GM23248 (cell line): Measurements from ENCODE around the gene THRA.

Source experiments
- EZH2 ChIP-seq: fragments of 200-600 bp; sonication (generic); IDR thresholded peaks from 2 replicates; pipeline ENCODE4 v1.6.1; 2018; ENCODE audit warnings: antibody characterized with exemption, mild to moderate bottlenecking; ENCODE audit not compliant: insufficient read depth, poor library complexity, severe bottlenecking
- EZH2phosphoT487 ChIP-seq: fragments of 200-600 bp; sonication (generic); IDR thresholded peaks from 2 replicates; pipeline ENCODE4 v1.6.1; 2018; ENCODE audit warnings: antibody characterized with exemption, moderate library complexity, mild to moderate bottlenecking, low read depth; ENCODE audit not compliant: insufficient read depth

DNA sequence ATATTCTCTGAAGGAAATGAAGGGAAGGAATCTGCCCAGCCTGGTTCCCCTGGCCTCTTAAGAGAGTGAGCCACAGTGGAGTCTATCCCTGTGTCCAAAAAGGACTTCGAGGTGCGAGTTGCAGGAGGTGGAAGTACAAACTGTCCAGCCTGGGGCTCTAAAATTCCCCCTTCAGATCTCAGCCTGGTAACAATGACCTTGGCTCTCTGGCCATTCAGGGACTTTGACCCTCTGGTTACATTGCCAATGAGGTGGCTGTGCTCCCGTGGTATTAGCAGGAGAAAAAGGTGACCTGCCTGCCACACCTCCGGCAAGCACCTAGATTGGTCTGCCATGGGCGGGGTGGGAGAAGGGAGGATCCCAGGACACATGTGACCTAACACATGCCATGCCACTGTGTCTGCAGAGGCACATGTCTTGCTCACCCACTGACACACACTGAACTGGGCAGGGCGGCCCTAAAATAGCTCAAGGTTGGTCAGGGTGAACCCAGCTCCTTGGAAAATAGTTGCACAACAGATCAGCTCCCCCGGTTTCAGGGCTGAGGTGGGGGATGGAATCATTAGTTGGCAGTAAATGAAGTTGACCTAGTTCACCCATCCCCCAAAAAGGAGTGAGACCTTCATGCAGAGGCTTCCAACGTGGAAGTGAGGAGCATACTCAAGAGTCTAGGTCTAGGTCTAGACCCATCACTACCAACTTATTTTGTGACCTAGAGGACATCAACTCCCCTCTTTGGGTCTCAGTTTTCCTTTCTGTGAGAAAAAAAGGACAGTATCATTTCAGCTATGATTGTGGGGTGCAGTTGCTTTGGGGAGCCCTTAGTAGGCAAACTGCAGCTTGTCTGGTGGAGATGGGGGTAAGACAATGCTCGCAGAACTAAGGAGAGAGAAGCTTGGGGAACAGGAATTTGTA, 35.4 kb downstream of the THRA start:
- TF ChIP-seq EZH2phosphoT487, result no peak
- TF ChIP-seq EZH2, result no peak
